Measurements from ENCODE around the gene LTBP2. TPM values are rescaled to one million over a fixed set of nuclear protein-coding genes. Genes with fewer than 3 reads are reported as not detected.
"Not testable (repeated sequence)": the region's sequence is repeated elsewhere in the genome, so short reads cannot be mapped to it uniquely, and the experiment has no call there.

LTBP2 gene
- total RNA-seq, 2 experiments from 2014 or later, result 0.04 to 0.37 TPM

DNA sequence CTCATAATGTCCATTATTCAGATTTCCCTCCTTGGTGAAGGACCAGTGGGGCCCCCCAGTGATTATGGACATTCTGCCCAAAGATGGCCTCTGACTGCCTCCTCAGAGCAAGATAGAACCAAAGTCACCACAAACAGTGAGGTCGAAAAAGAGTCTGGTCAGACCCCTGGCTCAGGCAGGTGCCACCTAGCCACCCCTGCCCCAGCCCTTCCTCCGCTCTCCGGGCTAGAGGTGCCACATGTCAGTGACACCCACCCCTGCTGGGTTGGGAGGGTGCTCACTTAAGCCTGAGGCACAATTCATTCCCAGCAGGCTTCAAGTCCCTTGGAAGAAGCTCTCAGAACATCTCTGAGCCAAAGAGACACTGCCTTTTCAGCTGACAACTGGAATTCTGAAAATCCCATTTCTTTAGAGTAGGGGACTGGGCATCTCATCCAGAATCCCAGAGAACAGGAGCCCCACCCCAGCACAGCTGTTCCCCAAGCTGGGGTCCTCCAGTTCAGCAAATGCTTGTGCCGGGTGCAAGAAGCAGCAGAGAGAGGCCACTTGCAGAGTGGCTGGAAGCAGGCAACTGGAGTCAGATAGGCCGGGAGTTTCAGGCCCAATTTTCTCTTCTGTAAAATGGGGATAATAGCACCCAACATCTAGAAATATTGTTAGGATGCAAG, 68.1 kb downstream of the LTBP2 start:
- ATAC-seq, result no peak
- H3K36me3 Mint-ChIP-seq (ENCODE audit: low read depth), result no peaks in the 10 kb centered on the region
- no peak for DNase-seq
- no peaks in the 10 kb centered on the region for H3K4me1 Mint-ChIP-seq
- H3K27ac Mint-ChIP-seq, result no peak overlapping the region
- ChIA-PET POLR2A (no interaction called here), CTCF (no interaction called here)
- no peak overlapping the region for H3K4me3 Mint-ChIP-seq
- H3K9me3 Mint-ChIP-seq (ENCODE audit: low read depth), result no peaks in the 10 kb centered on the region
- intact Hi-C loops (cut with DNase I, micrococcal nuclease), result no loop called here
- no peaks in the 10 kb centered on the region for H3K27me3 Mint-ChIP-seq

DNA sequence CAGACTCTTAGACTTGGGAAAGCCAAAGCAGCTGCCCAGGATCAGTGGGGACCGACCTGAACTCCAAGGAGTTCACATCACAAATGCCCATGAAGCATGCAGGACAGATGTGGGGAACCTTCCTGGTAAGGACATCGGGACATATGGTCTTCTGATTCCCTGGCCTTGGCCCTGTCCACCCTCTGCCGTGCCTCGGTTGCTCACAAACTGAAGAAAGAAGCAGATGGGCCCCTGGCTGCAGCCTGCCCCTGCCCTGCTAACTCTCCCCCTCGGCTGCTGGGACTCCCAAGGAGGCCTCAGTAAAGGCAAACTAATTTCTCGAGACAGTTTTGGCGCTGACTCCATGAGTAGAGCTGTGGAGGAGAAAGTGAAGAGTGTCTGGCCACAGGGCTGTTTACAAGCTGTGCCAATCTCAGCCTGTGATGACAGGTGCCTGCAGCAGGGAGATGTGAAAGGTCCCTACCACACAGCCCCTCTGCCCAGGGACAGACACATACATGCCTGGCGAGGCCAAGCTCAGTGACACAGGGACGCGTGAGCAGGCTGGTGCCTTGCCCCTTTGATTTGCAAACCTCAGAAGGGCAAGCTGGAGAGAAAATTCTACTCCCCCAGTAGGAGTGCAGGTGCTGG, 69.9 kb downstream of the LTBP2 start:
- ChIA-PET POLR2A (interaction anchor here (0.6 kb wide), 1 partner anchor 52 kb away, joined by 3 read pairs; no protein-coding TSS in a partner anchor), CTCF (interaction anchor here (1.1 kb wide), 1 partner anchor 67 kb away, joined by 3 read pairs; no protein-coding TSS in a partner anchor)
- Mint-ChIP-seq H3K4me1 (no peaks in the 10 kb centered on the region), H3K27ac (no peak overlapping the region), H3K4me3 (no peak overlapping the region), H3K9me3 (ENCODE audit: low read depth) (no peaks in the 10 kb centered on the region), H3K36me3 (ENCODE audit: low read depth) (no peaks in the 10 kb centered on the region), H3K27me3 (no peaks in the 10 kb centered on the region)
- ATAC-seq (no peak), DNase-seq (no peak)
- intact Hi-C loops (cut with DNase I, micrococcal nuclease), result no loop called here

GRCh38 chr14:74541225-74541624, 70.8 kb downstream of the LTBP2 start:
- H3K27ac Mint-ChIP-seq, result no peak overlapping the region
- H3K4me1 Mint-ChIP-seq, result no peaks in the 10 kb centered on the region
- no peaks in the 10 kb centered on the region for H3K36me3 Mint-ChIP-seq (ENCODE audit: low read depth)
- ChIA-PET POLR2A (interaction anchor here (0.6 kb wide), 1 partner anchor 51 kb away, joined by 3 read pairs; no protein-coding TSS in a partner anchor), CTCF (interaction anchor here (1.5 kb wide), 1 partner anchor 9 kb away, joined by 3 read pairs; no protein-coding TSS in a partner anchor)
- DNase-seq, result no peak
- intact Hi-C loops (cut with DNase I, micrococcal nuclease), result no loop called here
- H3K9me3 Mint-ChIP-seq (ENCODE audit: low read depth), result no peaks in the 10 kb centered on the region
- no peak for ATAC-seq
- no peak overlapping the region for H3K4me3 Mint-ChIP-seq
- no peaks in the 10 kb centered on the region for H3K27me3 Mint-ChIP-seq

GRCh38 chr14:74539503-74539902, 72.5 kb downstream of the LTBP2 start:
- intact Hi-C loops (cut with DNase I, micrococcal nuclease), result no loop called here

DNA sequence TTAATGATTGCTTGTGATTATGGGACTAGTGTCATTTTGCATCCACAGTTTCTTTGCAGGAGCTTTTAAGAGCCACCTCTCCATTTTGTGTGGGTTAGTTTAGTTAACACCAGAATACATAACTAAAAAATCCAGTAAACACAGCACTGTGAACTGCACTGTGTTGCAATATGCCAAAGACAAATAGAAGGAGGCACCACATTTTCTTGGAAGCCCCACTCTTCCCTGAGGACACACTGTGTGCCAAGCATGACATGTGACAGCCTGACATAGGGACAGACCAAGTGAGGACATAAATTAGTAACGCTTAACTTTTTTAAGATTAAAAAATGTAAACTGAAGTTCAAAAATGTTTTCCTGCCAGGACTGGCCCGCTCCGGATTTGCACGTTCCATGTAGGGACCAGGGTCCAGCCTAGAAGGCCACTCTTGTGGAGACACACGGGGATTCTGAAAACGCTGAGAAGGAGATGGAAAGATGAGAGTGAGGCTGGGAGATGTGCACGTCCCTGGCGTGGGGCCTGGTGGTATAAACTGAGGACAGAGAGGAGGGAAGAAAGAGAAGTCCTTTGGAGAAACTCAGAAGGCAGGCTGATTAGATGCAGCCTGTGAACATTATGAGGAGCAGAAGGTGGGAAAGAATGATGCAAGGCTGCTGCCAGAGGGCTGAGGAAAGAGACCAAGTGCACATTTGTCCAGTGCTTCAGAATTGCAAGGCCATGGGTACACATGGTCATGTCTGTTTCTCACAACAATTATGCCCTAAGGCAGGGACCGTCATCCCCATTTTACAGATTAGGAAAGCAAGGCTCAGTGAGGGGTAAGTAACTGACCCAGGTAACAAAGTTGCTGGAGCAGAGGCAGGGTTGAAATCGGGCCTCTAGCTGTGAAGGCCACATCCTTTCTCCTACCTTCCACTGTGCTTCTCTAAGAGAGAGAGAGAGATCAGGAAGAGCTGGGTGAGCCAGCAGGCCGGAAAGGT, 73.3 kb downstream of the LTBP2 start:
- Mint-ChIP-seq H3K36me3 (ENCODE audit: low read depth) (no peaks in the 10 kb centered on the region), H3K27ac (no peak overlapping the region), H3K4me3 (no peak overlapping the region), H3K9me3 (ENCODE audit: low read depth) (no peaks in the 10 kb centered on the region), H3K27me3 (no peaks in the 10 kb centered on the region), H3K4me1 (no peaks in the 10 kb centered on the region)
- ChIA-PET POLR2A (no interaction called here), CTCF (interaction anchor here (0.6 to 0.8 kb wide), 3 partner anchors 46 to 177 kb away, joined by 3 read pairs; no protein-coding TSS in a partner anchor)
- DNase-seq, result no peak
- intact Hi-C loops (cut with DNase I, micrococcal nuclease), result no loop called here
- no peak for ATAC-seq

More at GRCh38 chr14:74539503-74539902, 72.5 kb downstream of the LTBP2 start:
- no peak for DNase-seq
- no peaks in the 10 kb centered on the region for H3K4me1 Mint-ChIP-seq
- H3K9me3 Mint-ChIP-seq (ENCODE audit: low read depth), result no peaks in the 10 kb centered on the region
- no peaks in the 10 kb centered on the region for H3K27me3 Mint-ChIP-seq
- ChIA-PET POLR2A (no interaction called here), CTCF (interaction anchor here (0.7 to 1.0 kb wide), 3 partner anchors 60 to 178 kb away, joined by 3 read pairs; partner anchors contain the start of gene LTBP2)
- no peak overlapping the region for H3K4me3 Mint-ChIP-seq
- no peaks in the 10 kb centered on the region for H3K36me3 Mint-ChIP-seq (ENCODE audit: low read depth)
- no peak overlapping the region for H3K27ac Mint-ChIP-seq
- ATAC-seq, result no peak

GRCh38 chr14:74536336-74536735, 75.7 kb downstream of the LTBP2 start:
- H3K27me3 Mint-ChIP-seq; ATAC-seq; DNase-seq; H3K36me3 Mint-ChIP-seq (ENCODE audit: low read depth); H3K4me3 Mint-ChIP-seq; CTCF ChIA-PET; intact Hi-C loops (cut with DNase I, micrococcal nuclease); H3K9me3 Mint-ChIP-seq (ENCODE audit: low read depth); POLR2A ChIA-PET; H3K27ac Mint-ChIP-seq; H3K4me1 Mint-ChIP-seq: not testable (repeated sequence)

GRCh38 chr14:74535756-74536325, 76.2 kb downstream of the LTBP2 start:
- intact Hi-C loops (cut with DNase I, micrococcal nuclease), result no loop called here
- no peaks in the 10 kb centered on the region for H3K36me3 Mint-ChIP-seq (ENCODE audit: low read depth)
- CTCF ChIA-PET, result no interaction called here

GRCh38 chr14:74533576-74533975, 78.5 kb downstream of the LTBP2 start:
- no peak overlapping the region for H3K27ac Mint-ChIP-seq
- ATAC-seq (no peak), DNase-seq (no peak)
- intact Hi-C loops (cut with DNase I, micrococcal nuclease), result no loop called here
- no peaks in the 10 kb centered on the region for H3K27me3 Mint-ChIP-seq
- peaks cover 2% of the 10 kb centered on the region for H3K4me1 Mint-ChIP-seq
- CTCF ChIA-PET, result interaction anchor here (1.1 kb wide), 1 partner anchor 8 kb away, joined by 4 read pairs; no protein-coding TSS in a partner anchor
- POLR2A ChIA-PET, result no interaction called here
- no peaks in the 10 kb centered on the region for H3K36me3 Mint-ChIP-seq (ENCODE audit: low read depth)
- no peak overlapping the region for H3K4me3 Mint-ChIP-seq
- no peaks in the 10 kb centered on the region for H3K9me3 Mint-ChIP-seq (ENCODE audit: low read depth)

More at GRCh38 chr14:74535756-74536325, 76.2 kb downstream of the LTBP2 start:
- Mint-ChIP-seq H3K27ac (no peak overlapping the region), H3K4me1 (peaks cover 2% of the 10 kb centered on the region), H3K9me3 (ENCODE audit: low read depth) (no peaks in the 10 kb centered on the region), H3K4me3 (no peak overlapping the region), H3K27me3 (no peaks in the 10 kb centered on the region)
- POLR2A ChIA-PET, result no interaction called here
- ATAC-seq, result no peak
- no peak for DNase-seq

DNA sequence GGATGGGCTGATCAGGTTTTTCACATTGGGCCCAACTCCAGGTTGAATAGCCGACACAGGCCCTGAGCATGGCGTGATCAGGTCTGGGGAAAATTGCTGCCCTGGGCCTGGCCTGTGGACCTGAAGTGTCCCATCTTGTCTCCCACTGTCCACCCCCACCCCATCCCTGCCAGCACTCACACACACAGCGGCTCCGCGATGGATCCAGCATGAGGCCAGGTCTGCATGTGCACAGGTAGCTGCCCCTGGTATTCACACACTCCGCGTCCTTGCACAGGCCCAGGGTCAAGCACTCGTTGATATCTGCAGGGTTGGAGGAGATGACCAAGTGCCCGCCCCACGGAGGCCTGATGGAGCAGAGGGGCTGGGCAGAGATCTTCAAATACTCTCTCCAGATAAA, 79.8 kb downstream of the LTBP2 start:
- ChIA-PET POLR2A (no interaction called here), CTCF (interaction anchor here (0.9 kb wide), 1 partner anchor 9 kb away, joined by 3 read pairs; no protein-coding TSS in a partner anchor)
- no peaks in the 10 kb centered on the region for H3K36me3 Mint-ChIP-seq (ENCODE audit: low read depth)
- H3K27ac Mint-ChIP-seq, result no peak overlapping the region
- no peak for DNase-seq
- H3K4me3 Mint-ChIP-seq, result no peak overlapping the region
- intact Hi-C loops (cut with DNase I, micrococcal nuclease), result no loop called here
- H3K27me3 Mint-ChIP-seq, result no peaks in the 10 kb centered on the region
- no peak for ATAC-seq
- H3K9me3 Mint-ChIP-seq (ENCODE audit: low read depth), result no peaks in the 10 kb centered on the region
- H3K4me1 Mint-ChIP-seq, result peaks cover 2% of the 10 kb centered on the region

DNA sequence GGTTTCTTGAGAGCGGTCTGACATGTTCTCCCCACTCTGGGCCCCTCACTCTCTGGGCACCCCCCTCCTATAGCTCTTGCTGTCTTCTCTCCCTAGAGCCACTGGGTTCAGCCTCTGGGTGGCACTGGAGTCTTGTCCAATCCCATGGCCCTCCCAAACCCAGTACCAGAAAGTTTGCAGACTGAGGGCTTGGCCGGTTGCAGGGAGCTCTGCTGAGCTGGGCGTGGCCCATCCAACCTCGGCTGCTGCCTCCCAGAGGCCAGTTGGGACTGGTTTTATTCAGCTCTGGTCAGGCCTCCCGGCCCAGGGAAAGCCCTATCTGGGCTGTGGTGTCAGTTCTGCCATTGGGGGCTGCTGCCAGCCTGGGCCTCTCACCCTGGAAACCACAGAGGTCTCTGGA, 80.6 kb downstream of the LTBP2 start:
- CTCF ChIA-PET, result interaction anchor here (0.5 kb wide), 1 partner anchor 485 kb away, joined by 3 read pairs; no protein-coding TSS in a partner anchor
- POLR2A ChIA-PET, result no interaction called here
- H3K4me1 Mint-ChIP-seq, result peaks cover 2% of the 10 kb centered on the region
- peak; percentile 14 for DNase-seq
- intact Hi-C loops (cut with DNase I, micrococcal nuclease), result no loop called here
- no peaks in the 10 kb centered on the region for H3K9me3 Mint-ChIP-seq (ENCODE audit: low read depth)
- no peaks in the 10 kb centered on the region for H3K27me3 Mint-ChIP-seq
- H3K36me3 Mint-ChIP-seq (ENCODE audit: low read depth), result no peaks in the 10 kb centered on the region
- H3K27ac Mint-ChIP-seq, result no peak overlapping the region
- peak; percentile 44 for ATAC-seq
- no peak overlapping the region for H3K4me3 Mint-ChIP-seq

DNA sequence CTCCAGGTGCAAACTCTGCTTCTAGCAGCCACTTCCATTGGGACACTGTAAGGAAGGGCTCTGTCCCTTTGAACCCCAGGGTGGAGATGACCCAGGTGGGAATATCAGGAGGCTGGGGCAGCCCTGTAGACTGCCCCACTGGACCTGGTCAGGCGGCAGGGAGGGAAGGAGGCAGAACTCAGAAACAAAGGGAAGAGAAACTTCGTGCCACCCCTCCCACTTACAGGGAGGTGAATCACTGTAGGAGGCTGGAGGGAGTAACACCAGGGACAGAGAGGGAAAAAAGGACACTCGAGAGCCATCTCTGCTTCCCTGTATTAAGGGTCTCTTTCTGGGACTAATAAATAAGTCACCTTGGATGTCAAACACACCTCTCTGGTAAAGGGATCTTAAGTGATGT, 81.0 kb downstream of the LTBP2 start:
- ATAC-seq, result no peak
- Mint-ChIP-seq H3K9me3 (ENCODE audit: low read depth) (no peaks in the 10 kb centered on the region), H3K27me3 (no peaks in the 10 kb centered on the region)

More for the DNA sequence above, 81.0 kb downstream of the LTBP2 start:
- Mint-ChIP-seq H3K36me3 (ENCODE audit: low read depth) (no peaks in the 10 kb centered on the region), H3K4me1 (peaks cover 2% of the 10 kb centered on the region), H3K4me3 (no peak overlapping the region), H3K27ac (no peak overlapping the region)
- POLR2A ChIA-PET, result no interaction called here
- CTCF ChIA-PET, result no interaction called here
- intact Hi-C loops (cut with DNase I, micrococcal nuclease), result no loop called here
- no peak for DNase-seq
